CD1c-positive myeloid dendritic cell (primary cell): ENCODE results near the gene ANKS1B.

Experiments used
- DNase-seq: peaks from one replicate; pipeline ENCODE4 v3.0.0-alpha.2; 2016; ENCODE audit errors: extremely low spot score

ANKS1B gene

GRCh38 chr12:98945864-98946263 lies 1038.9 kb downstream of the ANKS1B start:
- no peak for DNase-seq

GRCh38 chr12:98939926-98940325 lies 1044.8 kb downstream of the ANKS1B start:
- DNase-seq, result no peak

- no peak for DNase-seq
These were observed 1045.4 kb downstream of the ANKS1B start for GRCh38 chr12:98939350-98939749.

- DNase-seq, result no peak
These were observed 1048.9 kb downstream of the ANKS1B start for GRCh38 chr12:98935847-98936246.

GRCh38 chr12:98922871-98923270 lies 1061.9 kb downstream of the ANKS1B start:
- DNase-seq, result no peak

- no peak for DNase-seq
These were observed 1066.4 kb downstream of the ANKS1B start for GRCh38 chr12:98918176-98918863.

GRCh38 chr12:98916106-98916505 lies 1068.6 kb downstream of the ANKS1B start:
- DNase-seq, result no peak

- no peak for DNase-seq
These were observed 1072.2 kb downstream of the ANKS1B start for GRCh38 chr12:98912401-98912974.

- no peak for DNase-seq
These were observed 1073.3 kb downstream of the ANKS1B start for GRCh38 chr12:98911396-98911795.

GRCh38 chr12:98909746-98910145 lies 1075.0 kb downstream of the ANKS1B start:
- DNase-seq, result no peak

GRCh38 chr12:98908866-98909265 lies 1075.9 kb downstream of the ANKS1B start:
- DNase-seq, result no peak

GRCh38 chr12:98903875-98904274 lies 1080.9 kb downstream of the ANKS1B start:
- DNase-seq, result no peak

GRCh38 chr12:98901189-98901588 lies 1083.5 kb downstream of the ANKS1B start:
- DNase-seq, result no peak

- no peak for DNase-seq
These were observed 1087.8 kb downstream of the ANKS1B start for GRCh38 chr12:98896938-98897337.

GRCh38 chr12:98895086-98895651 lies 1089.6 kb downstream of the ANKS1B start:
- DNase-seq, result no peak

- DNase-seq, result no peak
These were observed 1090.2 kb downstream of the ANKS1B start for GRCh38 chr12:98894412-98895085.

- DNase-seq, result no peak
These were observed 1090.9 kb downstream of the ANKS1B start for GRCh38 chr12:98893675-98894411.

GRCh38 chr12:98893126-98893674 lies 1091.5 kb downstream of the ANKS1B start:
- DNase-seq, result no peak

GRCh38 chr12:98885778-98886177 lies 1099.0 kb downstream of the ANKS1B start:
- DNase-seq, result no peak

- no peak for DNase-seq
These were observed 1101.5 kb downstream of the ANKS1B start for GRCh38 chr12:98883231-98883630.

GRCh38 chr12:98882526-98882925 lies 1102.2 kb downstream of the ANKS1B start:
- DNase-seq, result no peak

- no peak for DNase-seq
These were observed 1111.0 kb downstream of the ANKS1B start for GRCh38 chr12:98873776-98874175.
